K562 (cell line): ENCODE data around the gene IKBKE. TPM values are rescaled to one million over a fixed set of nuclear protein-coding genes. Genes with fewer than 3 reads are reported as not detected.

Experiments used
- KDM5B ChIP-seq: fragments of 200-600 bp; sonication (generic); IDR thresholded peaks from 2 replicates; pipeline ENCODE4 v1.6.1; 2012; ENCODE audit warnings: low read depth, mild to moderate bottlenecking, moderate library complexity, low read length, control low read depth, inconsistent platforms; ENCODE audit not compliant: insufficient replicate concordance
- KLF1 ChIP-seq: fragments of 450-650 bp; IDR thresholded peaks from 2 replicates; pipeline ENCODE4 v1.6.1; 2016; ENCODE audit warnings: missing genetic modification characterization, missing compliant biosample characterization
- KLF10 ChIP-seq: fragments of 250-450 bp; sonication (Bioruptor Pico); IDR thresholded peaks from 2 replicates; pipeline ENCODE4 v1.6.1; 2021; ENCODE audit warnings: matching md5 sums
- LEF1 ChIP-seq: fragments of 450-650 bp; IDR thresholded peaks from 2 replicates; pipeline ENCODE4 v1.6.1; 2016; ENCODE audit warnings: mild to moderate bottlenecking
- MECOM ChIP-seq: fragments of 250-450 bp; sonication (Bioruptor Pico); IDR thresholded peaks from 2 replicates; pipeline ENCODE4 v1.8.0; 2022; ENCODE audit warnings: inconsistent platforms
- MXI1 ChIP-seq: IDR thresholded peaks from 2 replicates; pipeline ENCODE4 v1.6.1; 2011; ENCODE audit warnings: low read depth, mild to moderate bottlenecking, improper control_type of control experiment, low read length
- NFATC3 ChIP-seq: fragments of 450-650 bp; IDR thresholded peaks from 2 replicates; pipeline ENCODE4 v1.6.1; 2017; ENCODE audit warnings: mild to moderate bottlenecking
- RCOR1 ChIP-seq, 2 experiments: IDR thresholded peaks; 2 replicates each; pipeline ENCODE4 v1.6.1; 2012; ENCODE audit warnings: low read depth in 2 of 2, low read length in 2 of 2, borderline replicate concordance in 1 of 2, improper control_type of control experiment in 1 of 2
- TBL1XR1 ChIP-seq, 2 experiments: IDR thresholded peaks; 2 replicates each; pipeline ENCODE4 v1.6.1; 2012; ENCODE audit warnings: improper control_type of control experiment in 2 of 2, low read length in 2 of 2, mild to moderate bottlenecking in 1 of 2
- ZKSCAN3 ChIP-seq: fragments of 250-450 bp; sonication (Bioruptor Pico); IDR thresholded peaks from 2 replicates; pipeline ENCODE4 v1.4.0; 2020
- ZNF12 ChIP-seq: sonication (generic); formaldehyde crosslinking; IDR thresholded peaks from 2 replicates; pipeline ENCODE4 v1.4.0; 2020; ENCODE audit warnings: mild to moderate bottlenecking, missing genetic modification reagents
- ZNF354B ChIP-seq: fragments of 250-450 bp; sonication (Bioruptor Pico); IDR thresholded peaks from 2 replicates; pipeline ENCODE4 v1.4.0; 2020
- ZNF695 ChIP-seq: fragments of 450-650 bp; formaldehyde crosslinking; IDR thresholded peaks from 2 replicates; pipeline ENCODE4 v1.4.0; 2020; ENCODE audit warnings: mild to moderate bottlenecking, moderate library complexity
- polyA plus RNA-seq, 8 experiments: library from polyadenylated mRNA; depleted of rRNA in 4 of 8; stranded (reverse) in 5 of 8; unstranded in 3 of 8; fragments of >200 nt; fragmentation: Nextera tagmentation in 2 of 8; fragmentation: Illumina TruSeq in 1 of 8; extraction: Ambion mirVana in 2 of 8; extraction: Trizol in 1 of 8; gene quantifications; 2 replicates each; pipeline versions ENCODE4 v1.2.1 to v1.2.3, GENCODE V29; 2011 to 2014; ENCODE audit warnings: inconsistent platforms in 1 of 8, missing spikeins in 1 of 8
- total RNA-seq, 7 experiments: library from RNA; depleted of rRNA in 6 of 7; stranded (reverse); fragments of >200 nt in 6 of 7; fragmentation: Illumina TruSeq in 2 of 7; extraction: Trizol in 2 of 7; gene quantifications; 2 replicates each; pipeline versions ENCODE4 v1.2.1 to v1.2.3, GENCODE V29; 2011 to 2021; ENCODE audit warnings: low replicate concordance in 1 of 7
- TF ChIP-seq, protein P1 (sequence below): IDR thresholded peaks from 2 replicates; pipeline ENCODE4 v1.6.1; 2014; ENCODE audit warnings: antibody characterized with exemption
- TF ChIP-seq, protein P2 (sequence below): sonication (generic); formaldehyde crosslinking; IDR thresholded peaks from 2 replicates; pipeline ENCODE4 v1.8.0; 2023; ENCODE audit warnings: missing genetic modification reagents, mild to moderate bottlenecking, borderline replicate concordance
- TF ChIP-seq, protein P3 (sequence below), 3 experiments: fragments of 200-800 bp in 1 of 3; fragments of 250-450 bp in 1 of 3; fragments of 450-650 bp in 1 of 3; sonication (Bioruptor Pico) in 1 of 3; sonication (Bioruptor generic) in 1 of 3; formaldehyde crosslinking in 1 of 3; IDR thresholded peaks; 2 replicates each; pipeline versions ENCODE4 v1.6.1 to v1.8.0; 2016 to 2022; ENCODE audit warnings: mild to moderate bottlenecking in 2 of 3, missing genetic modification characterization in 2 of 3, missing compliant biosample characterization in 1 of 3, moderate library complexity in 1 of 3

IKBKE gene
- total and polyA plus RNA-seq, 9 of the 15 experiments (the other 6 are each of a cell fraction or from before 2014, with no cell fraction given): 2.3 to 9.0 (median 4.8) TPM

- TF ChIP-seq LEF1 (no peak), ZKSCAN3 (no peak), MXI1 (no peak), KLF10 (no peak), RCOR1 (IDR thresholded peaks at IDR 0.05; ENCODE audit: borderline replicate concordance in 1 of 2, low read depth in 2 of 2, low read length in 2 of 2) (peak in 1 of 2 experiments; percentile 59; a peak in 1 of 4 replicates), TBL1XR1 (IDR thresholded peaks at IDR 0.05; ENCODE audit: low read length in 2 of 2) (no peak), MECOM (CRISPR knock-in tag) (no peak), NFATC3 (no peak), KLF1 (0 out of 2 replicates have a peak, but pooled peaks have one; percentile 13), ZNF354B (CRISPR knock-in tag) (no peak), ZNF12 (CRISPR knock-in tag) (no peak), ZNF695 (CRISPR knock-in tag) (no peak), KDM5B (peak; percentile 83)
- TF ChIP-seq, protein P1, sequence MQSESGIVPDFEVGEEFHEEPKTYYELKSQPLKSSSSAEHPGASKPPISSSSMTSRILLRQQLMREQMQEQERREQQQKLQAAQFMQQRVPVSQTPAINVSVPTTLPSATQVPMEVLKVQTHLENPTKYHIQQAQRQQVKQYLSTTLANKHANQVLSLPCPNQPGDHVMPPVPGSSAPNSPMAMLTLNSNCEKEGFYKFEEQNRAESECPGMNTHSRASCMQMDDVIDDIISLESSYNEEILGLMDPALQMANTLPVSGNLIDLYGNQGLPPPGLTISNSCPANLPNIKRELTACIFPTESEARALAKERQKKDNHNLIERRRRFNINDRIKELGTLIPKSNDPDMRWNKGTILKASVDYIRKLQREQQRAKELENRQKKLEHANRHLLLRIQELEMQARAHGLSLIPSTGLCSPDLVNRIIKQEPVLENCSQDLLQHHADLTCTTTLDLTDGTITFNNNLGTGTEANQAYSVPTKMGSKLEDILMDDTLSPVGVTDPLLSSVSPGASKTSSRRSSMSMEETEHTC: no peak
- TF ChIP-seq, protein P2, sequence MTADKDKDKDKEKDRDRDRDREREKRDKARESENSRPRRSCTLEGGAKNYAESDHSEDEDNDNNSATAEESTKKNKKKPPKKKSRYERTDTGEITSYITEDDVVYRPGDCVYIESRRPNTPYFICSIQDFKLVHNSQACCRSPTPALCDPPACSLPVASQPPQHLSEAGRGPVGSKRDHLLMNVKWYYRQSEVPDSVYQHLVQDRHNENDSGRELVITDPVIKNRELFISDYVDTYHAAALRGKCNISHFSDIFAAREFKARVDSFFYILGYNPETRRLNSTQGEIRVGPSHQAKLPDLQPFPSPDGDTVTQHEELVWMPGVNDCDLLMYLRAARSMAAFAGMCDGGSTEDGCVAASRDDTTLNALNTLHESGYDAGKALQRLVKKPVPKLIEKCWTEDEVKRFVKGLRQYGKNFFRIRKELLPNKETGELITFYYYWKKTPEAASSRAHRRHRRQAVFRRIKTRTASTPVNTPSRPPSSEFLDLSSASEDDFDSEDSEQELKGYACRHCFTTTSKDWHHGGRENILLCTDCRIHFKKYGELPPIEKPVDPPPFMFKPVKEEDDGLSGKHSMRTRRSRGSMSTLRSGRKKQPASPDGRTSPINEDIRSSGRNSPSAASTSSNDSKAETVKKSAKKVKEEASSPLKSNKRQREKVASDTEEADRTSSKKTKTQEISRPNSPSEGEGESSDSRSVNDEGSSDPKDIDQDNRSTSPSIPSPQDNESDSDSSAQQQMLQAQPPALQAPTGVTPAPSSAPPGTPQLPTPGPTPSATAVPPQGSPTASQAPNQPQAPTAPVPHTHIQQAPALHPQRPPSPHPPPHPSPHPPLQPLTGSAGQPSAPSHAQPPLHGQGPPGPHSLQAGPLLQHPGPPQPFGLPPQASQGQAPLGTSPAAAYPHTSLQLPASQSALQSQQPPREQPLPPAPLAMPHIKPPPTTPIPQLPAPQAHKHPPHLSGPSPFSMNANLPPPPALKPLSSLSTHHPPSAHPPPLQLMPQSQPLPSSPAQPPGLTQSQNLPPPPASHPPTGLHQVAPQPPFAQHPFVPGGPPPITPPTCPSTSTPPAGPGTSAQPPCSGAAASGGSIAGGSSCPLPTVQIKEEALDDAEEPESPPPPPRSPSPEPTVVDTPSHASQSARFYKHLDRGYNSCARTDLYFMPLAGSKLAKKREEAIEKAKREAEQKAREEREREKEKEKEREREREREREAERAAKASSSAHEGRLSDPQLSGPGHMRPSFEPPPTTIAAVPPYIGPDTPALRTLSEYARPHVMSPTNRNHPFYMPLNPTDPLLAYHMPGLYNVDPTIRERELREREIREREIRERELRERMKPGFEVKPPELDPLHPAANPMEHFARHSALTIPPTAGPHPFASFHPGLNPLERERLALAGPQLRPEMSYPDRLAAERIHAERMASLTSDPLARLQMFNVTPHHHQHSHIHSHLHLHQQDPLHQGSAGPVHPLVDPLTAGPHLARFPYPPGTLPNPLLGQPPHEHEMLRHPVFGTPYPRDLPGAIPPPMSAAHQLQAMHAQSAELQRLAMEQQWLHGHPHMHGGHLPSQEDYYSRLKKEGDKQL (CRISPR knock-in tag): no peak
- TF ChIP-seq, protein P3, sequence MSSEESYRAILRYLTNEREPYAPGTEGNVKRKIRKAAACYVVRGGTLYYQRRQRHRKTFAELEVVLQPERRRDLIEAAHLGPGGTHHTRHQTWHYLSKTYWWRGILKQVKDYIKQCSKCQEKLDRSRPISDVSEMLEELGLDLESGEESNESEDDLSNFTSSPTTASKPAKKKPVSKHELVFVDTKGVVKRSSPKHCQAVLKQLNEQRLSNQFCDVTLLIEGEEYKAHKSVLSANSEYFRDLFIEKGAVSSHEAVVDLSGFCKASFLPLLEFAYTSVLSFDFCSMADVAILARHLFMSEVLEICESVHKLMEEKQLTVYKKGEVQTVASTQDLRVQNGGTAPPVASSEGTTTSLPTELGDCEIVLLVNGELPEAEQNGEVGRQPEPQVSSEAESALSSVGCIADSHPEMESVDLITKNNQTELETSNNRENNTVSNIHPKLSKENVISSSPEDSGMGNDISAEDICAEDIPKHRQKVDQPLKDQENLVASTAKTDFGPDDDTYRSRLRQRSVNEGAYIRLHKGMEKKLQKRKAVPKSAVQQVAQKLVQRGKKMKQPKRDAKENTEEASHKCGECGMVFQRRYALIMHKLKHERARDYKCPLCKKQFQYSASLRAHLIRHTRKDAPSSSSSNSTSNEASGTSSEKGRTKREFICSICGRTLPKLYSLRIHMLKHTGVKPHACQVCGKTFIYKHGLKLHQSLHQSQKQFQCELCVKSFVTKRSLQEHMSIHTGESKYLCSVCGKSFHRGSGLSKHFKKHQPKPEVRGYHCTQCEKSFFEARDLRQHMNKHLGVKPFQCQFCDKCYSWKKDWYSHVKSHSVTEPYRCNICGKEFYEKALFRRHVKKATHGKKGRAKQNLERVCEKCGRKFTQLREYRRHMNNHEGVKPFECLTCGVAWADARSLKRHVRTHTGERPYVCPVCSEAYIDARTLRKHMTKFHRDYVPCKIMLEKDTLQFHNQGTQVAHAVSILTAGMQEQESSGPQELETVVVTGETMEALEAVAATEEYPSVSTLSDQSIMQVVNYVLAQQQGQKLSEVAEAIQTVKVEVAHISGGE (CRISPR knock-in tag; IDR thresholded peaks at IDR 0.05): 0 out of 6 replicates have a peak, but pooled peaks of 1 of the 3 experiments have one; percentile 37
These were observed at the start of gene IKBKE (continued) for GRCh38 chr1:206469933-206470691.
